ENCODE results near the gene APBB1IP.
"Not testable (repeated sequence)": the region's sequence is repeated elsewhere in the genome, so short reads cannot be mapped to it uniquely, and the experiment has no call there.

The APBB1IP gene

DNA sequence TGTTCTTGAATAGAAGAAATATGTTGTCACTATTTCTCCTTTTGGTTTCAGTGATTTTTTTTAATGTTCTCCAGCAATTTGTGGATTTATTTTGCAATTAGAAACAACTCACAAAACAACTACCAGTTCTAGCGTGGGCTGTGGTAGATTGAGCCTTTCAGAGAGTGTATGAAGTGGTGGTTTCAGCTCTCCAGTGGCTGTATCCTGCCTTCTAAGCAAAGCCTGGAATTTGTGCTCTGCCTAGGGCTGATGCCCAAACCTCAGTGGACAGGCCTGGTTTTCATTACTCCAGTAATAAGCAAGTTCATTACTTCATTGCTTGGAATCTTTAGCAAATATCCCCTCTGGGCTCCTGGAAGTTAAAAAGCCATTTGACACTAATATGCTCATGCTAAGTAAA lies 35.9 kb downstream of the APBB1IP start:
- Histone ChIP-seq H3F3A (ENCODE audit: control insufficient read depth, insufficient read depth) (peaks cover 33% of the 10 kb centered on the region), H3K9me2 (replicated peaks; ENCODE audit: control insufficient read depth, low read length) (no peaks in the 10 kb centered on the region), H3K27me3 (ENCODE audit: control insufficient read depth, low read length) (no peaks in the 10 kb centered on the region), H3K27ac (ENCODE audit: low read depth, low read length) (peak overlapping the region; percentile 44), H3K79me2 (ENCODE audit: control insufficient read depth, low read length) (peaks cover 98% of the 10 kb centered on the region), H3K4me3 (ENCODE audit: low read length) (no peak overlapping the region), H4K20me1 (ENCODE audit: control insufficient read depth, insufficient read depth, low read depth, low read length) (no peaks in the 10 kb centered on the region), H3K4me1 (ENCODE audit: control insufficient read depth, low read length) (peaks cover 96% of the 10 kb centered on the region), H3K4me2 (ENCODE audit: low read length) (peak overlapping the region; percentile 16; the same call in 1 of the 2 replicates), H3K36me3 (ENCODE audit: control insufficient read depth, low read length) (peaks cover 62% of the 10 kb centered on the region), H3K9me3 (ENCODE audit: control insufficient read depth, insufficient read depth, low read length) (no peaks in the 10 kb centered on the region)
- no peak for TF ChIP-seq EZH2phosphoT487 (IDR thresholded peaks at IDR 0.05; ENCODE audit: borderline replicate concordance, low read length)
- TF ChIP-seq CTCF (IDR thresholded peaks at IDR 0.05; ENCODE audit: low read depth, low read length, poor library complexity, severe bottlenecking), result no peak

DNA sequence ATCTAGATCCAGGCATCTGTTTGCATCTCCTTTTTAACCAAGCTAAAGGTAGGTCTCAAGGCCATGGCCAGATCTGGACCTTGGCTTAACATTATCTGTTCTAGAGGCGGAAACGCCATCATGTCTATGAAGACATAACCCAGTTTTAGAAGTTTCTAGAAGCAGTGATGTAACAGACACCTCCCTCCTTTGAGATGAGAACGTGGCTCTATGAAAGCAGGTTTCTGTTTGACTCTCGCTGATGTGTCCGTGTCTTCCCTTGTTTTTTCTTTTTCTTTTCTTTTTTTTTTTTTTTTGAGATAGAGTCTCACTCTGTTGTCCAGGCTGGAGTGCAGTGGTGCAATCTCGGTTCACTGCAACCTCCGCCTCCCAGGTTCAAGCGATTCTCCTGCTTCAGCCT lies 36.7 kb downstream of the APBB1IP start:
- H3K9me3 ChIP-seq (ENCODE audit: control insufficient read depth, insufficient read depth, low read length); H3K4me2 ChIP-seq (ENCODE audit: low read length); H3K9me2 ChIP-seq (replicated peaks; ENCODE audit: control insufficient read depth, low read length); H3K4me3 ChIP-seq (ENCODE audit: low read length); H4K20me1 ChIP-seq (ENCODE audit: control insufficient read depth, insufficient read depth, low read depth, low read length); H3K27me3 ChIP-seq (ENCODE audit: control insufficient read depth, low read length): not testable (repeated sequence)
- Histone ChIP-seq H3K4me1 (ENCODE audit: control insufficient read depth, low read length) (peaks cover 95% of the 10 kb centered on the region), H3K27ac (ENCODE audit: low read depth, low read length) (peak overlapping the region; percentile 44), H3K36me3 (ENCODE audit: control insufficient read depth, low read length) (peaks cover 58% of the 10 kb centered on the region), H3F3A (ENCODE audit: control insufficient read depth, insufficient read depth) (peaks cover 38% of the 10 kb centered on the region), H3K79me2 (ENCODE audit: control insufficient read depth, low read length) (peaks cover 97% of the 10 kb centered on the region)

DNA sequence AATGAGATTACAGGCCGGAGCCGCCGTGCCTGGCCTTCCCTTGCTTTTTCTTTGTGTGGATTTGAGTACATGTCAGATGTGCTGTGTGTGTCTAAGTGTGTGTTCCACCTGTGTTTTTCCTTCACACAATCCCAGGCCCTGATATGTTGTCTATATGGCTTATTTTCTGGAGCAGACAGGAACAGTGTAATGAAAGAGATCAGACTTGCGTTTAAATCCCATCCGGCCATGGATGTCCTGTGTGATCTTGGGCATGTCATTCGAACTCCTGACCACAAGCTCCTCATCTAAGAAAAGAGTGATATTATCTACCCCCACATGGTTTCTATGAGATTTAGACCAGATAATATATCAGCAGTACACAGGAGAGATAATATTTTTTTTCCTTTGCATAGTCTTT lies 37.2 kb downstream of the APBB1IP start:
- Histone ChIP-seq H3K36me3 (ENCODE audit: control insufficient read depth, low read length) (peaks cover 58% of the 10 kb centered on the region), H3K4me1 (ENCODE audit: control insufficient read depth, low read length) (peaks cover 95% of the 10 kb centered on the region), H3K4me3 (ENCODE audit: low read length) (no peak overlapping the region), H3F3A (ENCODE audit: control insufficient read depth, insufficient read depth) (peaks cover 43% of the 10 kb centered on the region), H4K20me1 (ENCODE audit: control insufficient read depth, insufficient read depth, low read depth, low read length) (no peaks in the 10 kb centered on the region), H3K27me3 (ENCODE audit: control insufficient read depth, low read length) (no peaks in the 10 kb centered on the region), H3K4me2 (ENCODE audit: low read length) (no peak overlapping the region; the same call in 1 of the 2 replicates), H3K79me2 (ENCODE audit: control insufficient read depth, low read length) (peaks cover 97% of the 10 kb centered on the region), H3K27ac (ENCODE audit: low read depth, low read length) (peak overlapping the region; percentile 36), H3K9me2 (replicated peaks; ENCODE audit: control insufficient read depth, low read length) (no peaks in the 10 kb centered on the region), H3K9me3 (ENCODE audit: control insufficient read depth, insufficient read depth, low read length) (no peaks in the 10 kb centered on the region)
- TF ChIP-seq EZH2phosphoT487 (IDR thresholded peaks at IDR 0.05; ENCODE audit: borderline replicate concordance, low read length) (no peak), CTCF (IDR thresholded peaks at IDR 0.05; ENCODE audit: low read depth, low read length, poor library complexity, severe bottlenecking) (no peak)

- Histone ChIP-seq H3K4me1 (ENCODE audit: control insufficient read depth, low read length) (peaks cover 95% of the 10 kb centered on the region), H3K9me2 (replicated peaks; ENCODE audit: control insufficient read depth, low read length) (no peaks in the 10 kb centered on the region), H3K9me3 (ENCODE audit: control insufficient read depth, insufficient read depth, low read length) (no peaks in the 10 kb centered on the region), H3K4me2 (ENCODE audit: low read length) (peak overlapping the region; percentile 50), H3K4me3 (ENCODE audit: low read length) (peak overlapping the region; percentile 39), H3F3A (ENCODE audit: control insufficient read depth, insufficient read depth) (peaks cover 58% of the 10 kb centered on the region), H3K27me3 (ENCODE audit: control insufficient read depth, low read length) (no peaks in the 10 kb centered on the region), H3K36me3 (ENCODE audit: control insufficient read depth, low read length) (peaks cover 41% of the 10 kb centered on the region), H3K79me2 (ENCODE audit: control insufficient read depth, low read length) (peaks cover 93% of the 10 kb centered on the region), H3K27ac (ENCODE audit: low read depth, low read length) (peak overlapping the region; percentile 72), H4K20me1 (ENCODE audit: control insufficient read depth, insufficient read depth, low read depth, low read length) (no peaks in the 10 kb centered on the region)
- TF ChIP-seq CTCF (IDR thresholded peaks at IDR 0.05; ENCODE audit: low read depth, low read length, poor library complexity, severe bottlenecking) (no peak), EZH2phosphoT487 (IDR thresholded peaks at IDR 0.05; ENCODE audit: borderline replicate concordance, low read length) (no peak)
Measured at GRCh38 chr10:26477501-26477900, 39.4 kb downstream of the APBB1IP start.

All from DOHH2 (cell line).